Fibroblast of pulmonary artery (primary cell): Measurements from ENCODE around the gene GRIA4.

Source experiments
- DNase-seq: peaks from one replicate; pipeline ENCODE4 v3.0.0-alpha.2; 2010; ENCODE audit warnings: low read depth
- H3K4me3 ChIP-seq: replicated peaks from 2 replicates; pipeline ENCODE4 v1.5.1; 2011; ENCODE audit warnings: low read depth, mild to moderate bottlenecking, control low read depth, low read length, moderate library complexity
- CTCF ChIP-seq: IDR thresholded peaks from 2 replicates; pipeline ENCODE4 v1.5.1; 2011; ENCODE audit warnings: mild to moderate bottlenecking, control low read depth, low read length, inconsistent platforms; ENCODE audit errors: missing control alignments

The GRIA4 gene

GRCh38 chr11:105790840-105791239 lies 181.0 kb downstream of the GRIA4 start:
- DNase-seq: no peak
- TF ChIP-seq CTCF: no peak
- H3K4me3 ChIP-seq: no peak overlapping the region

- DNase-seq: no peak
- no peak for TF ChIP-seq CTCF
- H3K4me3 ChIP-seq: no peak overlapping the region
Observed at GRCh38 chr11:105793092-105793491, 183.2 kb downstream of the GRIA4 start.

- TF ChIP-seq CTCF: no peak
- no peak overlapping the region for H3K4me3 ChIP-seq
- no peak for DNase-seq
Observed at GRCh38 chr11:105799263-105799662, 189.4 kb downstream of the GRIA4 start.

GRCh38 chr11:105799728-105800462 lies 190.0 kb downstream of the GRIA4 start:
- DNase-seq: no peak
- no peak for TF ChIP-seq CTCF
- H3K4me3 ChIP-seq: no peak overlapping the region

- no peak overlapping the region for H3K4me3 ChIP-seq
- no peak for DNase-seq
- no peak for TF ChIP-seq CTCF
Observed at GRCh38 chr11:105802390-105802789, 192.5 kb downstream of the GRIA4 start.

GRCh38 chr11:105811242-105811641 lies 201.4 kb downstream of the GRIA4 start:
- no peak overlapping the region for H3K4me3 ChIP-seq
- TF ChIP-seq CTCF: no peak
- DNase-seq: no peak

- no peak overlapping the region for H3K4me3 ChIP-seq
- TF ChIP-seq CTCF: no peak
- no peak for DNase-seq
Observed at GRCh38 chr11:105821372-105821771, 211.5 kb downstream of the GRIA4 start.
